Body of pancreas (tissue), 4 donors: ENCODE results near the gene ASF1B.

Experiments
- CTCF ChIP-seq, 7 experiments: fragments of 450-650 bp in 4 of 7; fragments of 200-600 bp in 3 of 7; sonication (generic) in 3 of 7; IDR thresholded peaks; one replicate each; pipeline ENCODE4 v1.5.1; 2016 to 2019; ENCODE audit warnings: antibody characterized with exemption in 7 of 7
- POLR2A ChIP-seq, 3 donors: fragments of 450-650 bp; IDR thresholded peaks; one replicate each; pipeline ENCODE4 v1.6.1; 2016; ENCODE audit warnings: antibody characterized with exemption in 3 of 3, mild to moderate bottlenecking in 2 of 3

GRCh38 chr19:14138576-14139265 is 2.3 kb upstream of the ASF1B start:
- TF ChIP-seq POLR2A (IDR thresholded peaks at IDR 0.05), result no peak
- no peak for TF ChIP-seq CTCF (IDR thresholded peaks at IDR 0.05)
